GM12878 (cell line): ENCODE results near the gene LAMA2.

Experiments
- BHLHE40 ChIP-seq, 2 experiments: fragments of 450-650 bp in 1 of 2; IDR thresholded peaks; 2 replicates each; pipeline ENCODE4 v1.6.1; 2011 to 2017; ENCODE audit warnings: low read depth in 2 of 2, borderline replicate concordance in 1 of 2, improper control_type of control experiment in 1 of 2, low read length in 1 of 2, mild to moderate bottlenecking in 1 of 2
- CTCF ChIP-seq, 3 experiments: IDR thresholded peaks in 2 of 3; conservative IDR thresholded peaks in 1 of 3; 2 replicates each; pipeline ENCODE4 v1.5.1; 2011; ENCODE audit warnings: low read depth in 3 of 3, low read length in 3 of 3, mild to moderate bottlenecking in 3 of 3, control low read depth in 2 of 3, moderate library complexity in 2 of 3, inconsistent platforms in 1 of 3, mixed read lengths in 1 of 3; ENCODE audit not compliant: control insufficient read depth in 2 of 3, insufficient read depth in 1 of 3; ENCODE audit errors: extremely low read depth in 1 of 3
- RAD21 ChIP-seq: IDR thresholded peaks from 2 replicates; pipeline ENCODE4 v1.6.1; 2011; ENCODE audit warnings: mild to moderate bottlenecking, low read depth, low read length, moderate library complexity; ENCODE audit not compliant: insufficient read depth
- TF ChIP-seq, protein P1 (sequence below): IDR thresholded peaks from 2 replicates; pipeline ENCODE4 v1.6.1; 2011; ENCODE audit warnings: low read depth, mild to moderate bottlenecking, low read length, moderate library complexity, borderline replicate concordance; ENCODE audit errors: extremely low read depth

DNA sequence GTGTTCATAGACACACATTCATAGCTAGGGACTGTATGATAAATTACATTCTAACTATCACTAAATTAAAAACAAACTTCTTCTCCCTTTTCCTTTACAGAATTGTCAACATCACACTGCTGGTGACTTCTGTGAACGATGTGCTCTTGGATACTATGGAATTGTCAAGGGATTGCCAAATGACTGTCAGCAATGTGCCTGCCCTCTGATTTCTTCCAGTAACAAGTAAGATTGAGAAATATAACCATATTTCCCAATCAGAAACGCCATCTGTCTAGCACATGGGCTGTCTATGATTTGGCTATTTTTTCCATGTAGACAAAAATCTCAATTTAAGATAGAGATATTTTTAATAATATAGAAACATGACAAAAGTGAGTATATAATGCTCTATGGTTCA lies 459.3 kb downstream of the LAMA2 start:
- TF ChIP-seq, protein P1, sequence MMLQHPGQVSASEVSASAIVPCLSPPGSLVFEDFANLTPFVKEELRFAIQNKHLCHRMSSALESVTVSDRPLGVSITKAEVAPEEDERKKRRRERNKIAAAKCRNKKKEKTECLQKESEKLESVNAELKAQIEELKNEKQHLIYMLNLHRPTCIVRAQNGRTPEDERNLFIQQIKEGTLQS = no peak
- TF ChIP-seq CTCF (IDR thresholded peaks at IDR 0.05 in 2 of 3, conservative IDR thresholded peaks at IDR 0.05 in 1 of 3; ENCODE audit: control insufficient read depth in 2 of 3, extremely low read depth in 1 of 3, insufficient read depth in 1 of 3, low read depth in 3 of 3, low read length in 3 of 3) (no peak), RAD21 (no peak), BHLHE40 (IDR thresholded peaks at IDR 0.05; ENCODE audit: borderline replicate concordance in 1 of 2, low read depth in 2 of 2, low read length in 1 of 2) (no peak)
